OCI-LY1 (cell line): ENCODE data around the gene PPIE.

Source experiments
- H2AFZ ChIP-seq: fragments of 200-600 bp; sonication (generic), shearing (Covaris generic); 2 replicates; pipeline ENCODE4 v1.6.0; 2014; ENCODE audit warnings: antibody characterized with exemption, mild to moderate bottlenecking, low read length
- H3F3A ChIP-seq: fragments of 200-600 bp; sonication (generic), shearing (Covaris generic); 2 replicates; pipeline ENCODE4 v1.6.0; 2014; ENCODE audit warnings: mild to moderate bottlenecking, antibody characterized with exemption, low read length, moderate library complexity; ENCODE audit not compliant: insufficient read depth
- H3K27ac ChIP-seq: fragments of 200-600 bp; sonication (generic); 2 replicates; pipeline ENCODE4 v1.5.1; 2014; ENCODE audit warnings: low read length, mixed run types, mild to moderate bottlenecking, low read depth; ENCODE audit not compliant: poor library complexity, severe bottlenecking
- H3K27me3 ChIP-seq: fragments of 200-600 bp; sonication (generic); 2 replicates; pipeline ENCODE4 v1.6.0; 2014; ENCODE audit warnings: antibody characterized with exemption, mild to moderate bottlenecking, low read length, moderate library complexity; ENCODE audit not compliant: insufficient read depth
- H3K36me3 ChIP-seq: fragments of 200-600 bp; sonication (generic); 2 replicates; pipeline ENCODE4 v1.6.1; 2014; ENCODE audit warnings: mild to moderate bottlenecking, antibody characterized with exemption, low read length, moderate library complexity, mixed read lengths; ENCODE audit not compliant: insufficient read depth
- H3K4me1 ChIP-seq: fragments of 200-600 bp; sonication (generic); 2 replicates; pipeline ENCODE4 v1.5.1; 2014; ENCODE audit warnings: mild to moderate bottlenecking, low read length, moderate library complexity; ENCODE audit not compliant: insufficient read depth, severe bottlenecking
- H3K4me2 ChIP-seq: fragments of 200-600 bp; sonication (generic), shearing (Covaris generic); 2 replicates; pipeline ENCODE4 v1.6.1; 2014; ENCODE audit warnings: low read length
- H3K4me3 ChIP-seq: fragments of 200-600 bp; sonication (generic); 2 replicates; pipeline ENCODE4 v1.5.1; 2014; ENCODE audit warnings: low read length, low read depth, mild to moderate bottlenecking, mixed read lengths; ENCODE audit not compliant: poor library complexity, severe bottlenecking
- H3K79me2 ChIP-seq: fragments of 200-600 bp; shearing (Covaris generic); 2 replicates; pipeline ENCODE4 v1.6.1; 2016; ENCODE audit warnings: mixed run types, low read length, mixed read lengths; ENCODE audit not compliant: insufficient read depth
- H3K9ac ChIP-seq: fragments of 200-600 bp; sonication (generic), shearing (Covaris generic); 2 replicates; pipeline ENCODE4 v1.6.1; 2014; ENCODE audit warnings: mild to moderate bottlenecking, low read length, mixed read lengths
- H3K9me2 ChIP-seq: fragments of 200-600 bp; sonication (generic), shearing (Covaris generic); 2 replicates; pipeline ENCODE4 v1.6.1; 2014; ENCODE audit warnings: low read depth, mild to moderate bottlenecking, low read length, mixed read lengths
- H3K9me3 ChIP-seq: fragments of 200-600 bp; shearing (Covaris generic); 2 replicates; pipeline ENCODE4 v1.6.1; 2014; ENCODE audit warnings: low read length, mixed read lengths
- H4K20me1 ChIP-seq: fragments of 200-600 bp; sonication (generic), shearing (Covaris generic); 2 replicates; pipeline ENCODE4 v1.6.0; 2016; ENCODE audit warnings: mild to moderate bottlenecking, low read length; ENCODE audit not compliant: insufficient read depth
- EZH2 ChIP-seq: fragments of 200-600 bp; sonication (generic), shearing (Covaris generic); IDR thresholded peaks from 2 replicates; pipeline ENCODE4 v1.8.0; 2017; ENCODE audit warnings: borderline replicate concordance, mixed run types, mild to moderate bottlenecking, antibody characterized with exemption, low read length, moderate library complexity, mixed read lengths
- TF ChIP-seq, protein P1 (sequence below): fragments of 200-600 bp; sonication (generic), shearing (Covaris generic); IDR thresholded peaks from 2 replicates; pipeline ENCODE4 v1.5.1; 2017; ENCODE audit warnings: mild to moderate bottlenecking, antibody characterized with exemption, low read length, moderate library complexity, mixed read lengths

The PPIE gene

DNA sequence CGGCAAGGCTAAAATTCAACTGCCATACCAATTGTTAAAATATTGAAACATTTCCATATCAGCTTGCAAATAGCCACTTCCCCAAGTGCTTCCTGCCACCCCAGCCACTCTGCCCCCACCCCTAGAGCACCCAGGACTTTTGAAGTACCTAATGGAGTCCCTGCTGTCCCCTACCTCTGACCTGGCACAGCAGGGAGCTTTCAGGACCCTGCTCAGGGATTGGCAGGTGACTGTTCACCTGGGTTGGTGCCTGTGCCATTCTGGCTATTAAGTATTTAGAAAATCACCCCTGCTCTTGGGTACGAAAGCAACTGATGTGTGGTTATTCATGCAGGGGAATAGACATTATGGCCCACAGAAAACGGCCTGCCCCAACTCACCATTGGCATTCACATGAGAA, 38.3 kb upstream of the PPIE start:
- H3K9me3 ChIP-seq: no peaks in the 10 kb centered on the region
- H4K20me1 ChIP-seq: no peaks in the 10 kb centered on the region
- H3F3A ChIP-seq: no peaks in the 10 kb centered on the region
- no peak overlapping the region for H3K4me2 ChIP-seq
- no peaks in the 10 kb centered on the region for H3K79me2 ChIP-seq
- no peak overlapping the region for H3K9ac ChIP-seq
- no peak overlapping the region for H3K4me3 ChIP-seq
- TF ChIP-seq, protein P1, sequence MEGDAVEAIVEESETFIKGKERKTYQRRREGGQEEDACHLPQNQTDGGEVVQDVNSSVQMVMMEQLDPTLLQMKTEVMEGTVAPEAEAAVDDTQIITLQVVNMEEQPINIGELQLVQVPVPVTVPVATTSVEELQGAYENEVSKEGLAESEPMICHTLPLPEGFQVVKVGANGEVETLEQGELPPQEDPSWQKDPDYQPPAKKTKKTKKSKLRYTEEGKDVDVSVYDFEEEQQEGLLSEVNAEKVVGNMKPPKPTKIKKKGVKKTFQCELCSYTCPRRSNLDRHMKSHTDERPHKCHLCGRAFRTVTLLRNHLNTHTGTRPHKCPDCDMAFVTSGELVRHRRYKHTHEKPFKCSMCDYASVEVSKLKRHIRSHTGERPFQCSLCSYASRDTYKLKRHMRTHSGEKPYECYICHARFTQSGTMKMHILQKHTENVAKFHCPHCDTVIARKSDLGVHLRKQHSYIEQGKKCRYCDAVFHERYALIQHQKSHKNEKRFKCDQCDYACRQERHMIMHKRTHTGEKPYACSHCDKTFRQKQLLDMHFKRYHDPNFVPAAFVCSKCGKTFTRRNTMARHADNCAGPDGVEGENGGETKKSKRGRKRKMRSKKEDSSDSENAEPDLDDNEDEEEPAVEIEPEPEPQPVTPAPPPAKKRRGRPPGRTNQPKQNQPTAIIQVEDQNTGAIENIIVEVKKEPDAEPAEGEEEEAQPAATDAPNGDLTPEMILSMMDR: no peak
- TF ChIP-seq EZH2: no peak
- H3K27ac ChIP-seq: no peak overlapping the region
- no peak overlapping the region for H2AFZ ChIP-seq
- no peaks in the 10 kb centered on the region for H3K4me1 ChIP-seq
- no peaks in the 10 kb centered on the region for H3K27me3 ChIP-seq
- no peaks in the 10 kb centered on the region for H3K36me3 ChIP-seq
- no peaks in the 10 kb centered on the region for H3K9me2 ChIP-seq

DNA sequence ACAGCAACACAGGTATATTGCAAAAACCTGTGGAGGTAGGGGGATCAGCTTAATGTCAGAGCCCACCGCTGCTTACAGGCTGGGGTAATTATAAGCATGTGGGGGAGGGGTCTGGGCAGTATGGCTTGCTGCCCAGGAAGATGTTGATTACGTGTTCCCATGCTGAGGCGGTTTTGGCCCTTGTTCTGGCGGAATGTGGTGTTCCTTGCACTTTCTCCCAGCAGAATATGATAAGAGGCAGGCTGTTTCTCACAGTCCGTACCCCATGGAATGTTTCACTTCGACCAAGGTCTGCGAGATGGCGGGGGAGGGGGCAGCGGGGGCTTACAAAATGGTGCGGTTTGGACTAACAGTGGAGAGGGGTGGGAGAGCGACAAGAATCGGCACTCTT, 37.6 kb upstream of the PPIE start:
- H3F3A ChIP-seq: no peaks in the 10 kb centered on the region
- no peaks in the 10 kb centered on the region for H3K9me3 ChIP-seq
- no peaks in the 10 kb centered on the region for H3K79me2 ChIP-seq
- H3K9me2 ChIP-seq: no peaks in the 10 kb centered on the region
- no peak overlapping the region for H3K9ac ChIP-seq
- no peaks in the 10 kb centered on the region for H3K27me3 ChIP-seq
- H3K4me3 ChIP-seq: no peak overlapping the region
- no peak overlapping the region for H2AFZ ChIP-seq
- H3K4me2 ChIP-seq: no peak overlapping the region
- no peaks in the 10 kb centered on the region for H4K20me1 ChIP-seq
- no peaks in the 10 kb centered on the region for H3K36me3 ChIP-seq
- H3K4me1 ChIP-seq: no peaks in the 10 kb centered on the region
- TF ChIP-seq, protein P1: no peak
- no peak for TF ChIP-seq EZH2
- H3K27ac ChIP-seq: no peak overlapping the region

DNA sequence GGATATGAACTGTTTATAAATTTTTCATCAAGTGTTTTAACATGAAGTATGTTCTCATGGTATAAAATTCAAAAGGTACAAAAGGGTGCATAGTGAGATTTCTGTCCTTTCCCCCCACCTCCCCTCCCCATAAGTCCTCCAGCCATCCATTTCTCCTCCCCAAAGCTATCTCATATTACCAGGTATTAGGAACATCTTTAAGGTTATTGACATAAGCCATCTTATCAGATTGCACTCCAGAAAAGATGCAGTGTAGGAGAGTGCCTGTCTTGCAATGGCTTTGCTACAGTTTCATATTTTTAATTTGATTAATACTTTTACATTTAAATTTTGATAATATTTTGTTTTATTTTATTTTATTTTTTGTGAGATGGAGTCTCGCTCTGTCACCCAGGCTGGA, 33.9 kb upstream of the PPIE start:
- H3K27me3 ChIP-seq: no peaks in the 10 kb centered on the region
- H3K4me3 ChIP-seq: no peak overlapping the region
- no peak for TF ChIP-seq EZH2
- TF ChIP-seq, protein P1: no peak
- no peaks in the 10 kb centered on the region for H3K9me2 ChIP-seq
- no peaks in the 10 kb centered on the region for H3K9me3 ChIP-seq
- no peak overlapping the region for H3K4me2 ChIP-seq
- H3K4me1 ChIP-seq: no peaks in the 10 kb centered on the region
- no peaks in the 10 kb centered on the region for H3K79me2 ChIP-seq
- H2AFZ ChIP-seq: no peak overlapping the region
- no peaks in the 10 kb centered on the region for H3K36me3 ChIP-seq
- no peaks in the 10 kb centered on the region for H4K20me1 ChIP-seq
- no peak overlapping the region for H3K9ac ChIP-seq
- H3K27ac ChIP-seq: no peak overlapping the region
- H3F3A ChIP-seq: no peaks in the 10 kb centered on the region
